ENCODE results near the gene P2RY4. TPM values are rescaled to one million over a fixed set of nuclear protein-coding genes. Genes with fewer than 3 reads are reported as not detected.
A peak's percentile ranks its signal among the peaks of the same experiment; 100 is the strongest.

Gene P2RY4
- total RNA-seq, 1 experiment from 2014 or later, result 0.50 TPM

GRCh38 chrX:70257423-70258288 is 2.3 kb downstream of the P2RY4 start:
- Histone ChIP-seq H3K9me3 (ENCODE audit: insufficient read depth, low read depth) (no peaks in the 10 kb centered on the region; the same call in 1 of the 2 replicates), H3K27me3 (ENCODE audit: insufficient read depth, low read depth) (no peaks in the 10 kb centered on the region), H3K4me2 (no peak overlapping the region), H3K4me3 (no peak overlapping the region), H3K27ac (no peak overlapping the region), H3K4me1 (replicated peaks; ENCODE audit: insufficient read depth) (peaks cover 24% of the 10 kb centered on the region), H2AFZ (no peak overlapping the region), H3K79me2 (ENCODE audit: low read depth) (no peaks in the 10 kb centered on the region), H4K20me1 (ENCODE audit: insufficient read depth) (no peaks in the 10 kb centered on the region), H3K9me2 (ENCODE audit: insufficient read depth) (no peaks in the 10 kb centered on the region), H3F3A (ENCODE audit: insufficient read depth, low read depth) (0 out of 2 replicates have a peak, but pooled peaks cover 3% of the 10 kb centered on the region), H3K36me3 (ENCODE audit: low read depth) (no peaks in the 10 kb centered on the region)
- peak in 1 of 2 experiments; percentile 33 for DNase-seq
- no peak for TF ChIP-seq CTCF (conservative IDR thresholded peaks at IDR 0.05)
- TF ChIP-seq EZH2 (IDR thresholded peaks at IDR 0.05; ENCODE audit: low read depth), result no peak
- CTCF ChIA-PET, result no interaction called here
- POLR2A ChIA-PET (ENCODE audit: unreplicated experiment), result no interaction called here
- no TSS peak for BruUV-seq (replicated peaks)
- intact Hi-C loops (cut with micrococcal nuclease; ENCODE audit: unreplicated experiment), result no loop called here

DNA sequence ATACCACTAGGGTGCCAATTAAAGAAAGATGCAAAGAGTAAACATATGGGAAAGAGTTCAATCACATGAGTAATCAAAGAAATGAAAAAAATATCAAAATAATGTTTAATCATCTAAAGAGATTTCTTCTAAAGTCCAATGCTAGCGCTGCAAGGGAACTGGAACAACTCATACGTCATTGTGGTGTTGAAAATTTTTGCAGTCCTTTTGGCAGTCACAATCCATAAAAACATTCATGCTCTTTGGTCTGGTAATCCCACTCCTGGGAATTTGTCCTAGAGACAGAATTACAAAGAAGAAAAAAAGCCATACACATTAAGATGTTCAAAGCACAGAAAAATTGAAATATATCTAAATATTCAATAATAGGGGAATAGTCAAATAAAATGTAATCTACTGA is 4.6 kb downstream of the P2RY4 start:
- Histone ChIP-seq H3K27me3 (ENCODE audit: insufficient read depth, low read depth) (no peaks in the 10 kb centered on the region), H3F3A (ENCODE audit: insufficient read depth, low read depth) (0 out of 2 replicates have a peak, but pooled peaks cover 3% of the 10 kb centered on the region), H3K27ac (no peak overlapping the region), H4K20me1 (ENCODE audit: insufficient read depth) (no peaks in the 10 kb centered on the region), H3K9me2 (ENCODE audit: insufficient read depth) (no peaks in the 10 kb centered on the region), H3K4me3 (no peak overlapping the region), H3K9me3 (ENCODE audit: insufficient read depth, low read depth) (no peaks in the 10 kb centered on the region; the same call in 1 of the 2 replicates), H3K36me3 (ENCODE audit: low read depth) (no peaks in the 10 kb centered on the region), H3K79me2 (ENCODE audit: low read depth) (no peaks in the 10 kb centered on the region), H3K4me1 (replicated peaks; ENCODE audit: insufficient read depth) (peaks cover 24% of the 10 kb centered on the region), H2AFZ (no peak overlapping the region), H3K4me2 (no peak overlapping the region)
- intact Hi-C loops (cut with micrococcal nuclease; ENCODE audit: unreplicated experiment), result no loop called here
- no peak for DNase-seq
- ChIA-PET POLR2A (ENCODE audit: unreplicated experiment) (no interaction called here), CTCF (no interaction called here)
- no TSS peak for BruUV-seq (replicated peaks)
- no peak for TF ChIP-seq CTCF (conservative IDR thresholded peaks at IDR 0.05)
- TF ChIP-seq EZH2 (IDR thresholded peaks at IDR 0.05; ENCODE audit: low read depth), result no peak

GRCh38 chrX:70254909-70255308 is 5.1 kb downstream of the P2RY4 start:
- ChIA-PET POLR2A (ENCODE audit: unreplicated experiment) (no interaction called here), CTCF (no interaction called here)
- Histone ChIP-seq H2AFZ (no peak overlapping the region), H3K4me3 (no peak overlapping the region), H3K27me3 (ENCODE audit: insufficient read depth, low read depth) (no peaks in the 10 kb centered on the region), H3F3A (ENCODE audit: insufficient read depth, low read depth) (0 out of 2 replicates have a peak, but pooled peaks cover 3% of the 10 kb centered on the region), H3K27ac (peak overlapping the region; percentile 79), H3K9me3 (ENCODE audit: insufficient read depth, low read depth) (no peaks in the 10 kb centered on the region; the same call in 1 of the 2 replicates), H3K9me2 (ENCODE audit: insufficient read depth) (no peaks in the 10 kb centered on the region), H3K4me1 (replicated peaks; ENCODE audit: insufficient read depth) (peaks cover 24% of the 10 kb centered on the region), H4K20me1 (ENCODE audit: insufficient read depth) (no peaks in the 10 kb centered on the region), H3K36me3 (ENCODE audit: low read depth) (no peaks in the 10 kb centered on the region), H3K4me2 (no peak overlapping the region), H3K79me2 (ENCODE audit: low read depth) (no peaks in the 10 kb centered on the region)
- BruUV-seq (replicated peaks), result no TSS peak
- TF ChIP-seq EZH2 (IDR thresholded peaks at IDR 0.05; ENCODE audit: low read depth), result no peak
- no peak for TF ChIP-seq CTCF (conservative IDR thresholded peaks at IDR 0.05)
- intact Hi-C loops (cut with micrococcal nuclease; ENCODE audit: unreplicated experiment), result no loop called here
- DNase-seq, result no peak

All from PC-9 (cell line).